HepG2 (cell line): ENCODE measurements around the gene ASIC3. TPM values are rescaled to one million over a fixed set of nuclear protein-coding genes. Genes with fewer than 3 reads are reported as not detected.

Source experiments
- ATAC-seq: fragments of 200-7000 bp; cut with Tn5 transposase; 3 replicates; pipeline ENCODE4 v1.9.1; 2020; ENCODE audit warnings: mild to moderate bottlenecking, moderate library complexity
- BruUV-seq: library from RNA; stranded (reverse); fragments of 400-500 nt; replicated peaks from 2 replicates; lab custom pipeline; 2021; lab: Mats Ljungman, UMichigan
- CTCF ChIA-PET: fragments of 300-600 bp; formaldehyde crosslinking; extraction: SDS; loops from one replicate; lab custom pipeline; 2021; ENCODE audit warnings: low total read pairs, inconsistent platforms, low intra/inter-chr PET ratio; lab: Yijun Ruan, JAX
- POLR2A ChIA-PET: fragments of 350-600 bp; sonication (Branson Sonifier 250); formaldehyde crosslinking; loops from one replicate; lab custom pipeline; 2020; ENCODE audit warnings: antibody characterized with exemption, inconsistent platforms; lab: Yijun Ruan, JAX
- DNase-seq: peaks from one replicate; pipeline ENCODE4 v3.0.0-alpha.2; 2015; ENCODE audit warnings: low spot score
- FAIRE-seq: peaks from 3 replicates; lab custom pipeline; 2011; peaks lifted over from hg19 to GRCh38; lab: Jason Lieb, UNC
- H2AFZ ChIP-seq: one replicate; pipeline ENCODE4 v1.6.1; 2011; ENCODE audit warnings: low read length, inconsistent platforms
- H3K27ac ChIP-seq: fragments of 300-600 bp; 3 replicates; pipeline ENCODE4 v1.8.0; 2011; ENCODE audit warnings: mixed run types, mild to moderate bottlenecking, mixed read lengths, low read length, inconsistent platforms; ENCODE audit not compliant: insufficient read depth; ENCODE audit errors: extremely low read length
- H3K27me3 ChIP-seq, 2 experiments: fragments of 200-600 bp in 1 of 2; 2 replicates in 1 of 2; 3 replicates in 1 of 2; pipeline versions ENCODE4 v1.6.0 to v1.8.0; 2011; ENCODE audit warnings: low read length in 2 of 2, mild to moderate bottlenecking in 2 of 2, moderate library complexity in 2 of 2, inconsistent platforms in 1 of 2; ENCODE audit not compliant: insufficient read depth in 2 of 2, control insufficient read depth in 1 of 2
- H3K36me3 ChIP-seq, 2 experiments: fragments of 200-600 bp in 1 of 2; replicated peaks in 1 of 2; 2 replicates in 1 of 2; 3 replicates in 1 of 2; pipeline versions ENCODE4 v1.5.1 to v1.8.0; 2011; ENCODE audit warnings: low read length in 2 of 2, inconsistent platforms in 1 of 2; ENCODE audit not compliant: insufficient read depth in 2 of 2, control insufficient read depth in 1 of 2
- H3K4me1 ChIP-seq: 2 replicates; pipeline ENCODE4 v1.5.1; 2012; ENCODE audit warnings: low read length, inconsistent platforms; ENCODE audit not compliant: insufficient read depth
- H3K4me2 ChIP-seq: 2 replicates; pipeline ENCODE4 v1.6.0; 2011; ENCODE audit warnings: low read depth, low read length, inconsistent platforms
- H3K4me3 ChIP-seq, 3 experiments: fragments of 200-600 bp in 1 of 3; sonication (generic), shearing (Covaris generic) in 1 of 3; replicated peaks in 1 of 3; 2 replicates each; pipeline ENCODE4 v1.5.1; 2011 to 2016; ENCODE audit warnings: low read length in 3 of 3, inconsistent platforms in 2 of 3, low read depth in 2 of 3, mild to moderate bottlenecking in 2 of 3, control low read depth in 1 of 3, mixed read lengths in 1 of 3; ENCODE audit not compliant: insufficient read depth in 1 of 3
- H3K79me2 ChIP-seq: one replicate; pipeline ENCODE4 v1.6.1; 2011; ENCODE audit warnings: low read length, inconsistent platforms; ENCODE audit not compliant: insufficient read depth
- H3K9ac ChIP-seq: 2 replicates; pipeline ENCODE4 v1.6.0; 2011; ENCODE audit warnings: mild to moderate bottlenecking, low read depth, low read length, inconsistent platforms; ENCODE audit not compliant: insufficient read depth
- H3K9me3 ChIP-seq: 2 replicates; pipeline ENCODE4 v1.5.1; 2012; ENCODE audit warnings: mild to moderate bottlenecking, low read length
- H4K20me1 ChIP-seq: 2 replicates; pipeline ENCODE4 v1.6.0; 2011; ENCODE audit warnings: inconsistent platforms, mild to moderate bottlenecking, low read length, moderate library complexity; ENCODE audit not compliant: insufficient read depth
- ATM ChIP-seq: fragments of 450-650 bp; IDR thresholded peaks from 2 replicates; pipeline ENCODE4 v1.7.1; 2017; ENCODE audit warnings: mild to moderate bottlenecking, borderline replicate concordance
- KLF13 ChIP-seq: sonication (generic); formaldehyde crosslinking; IDR thresholded peaks from 2 replicates; pipeline ENCODE4 v1.4.0; 2020; ENCODE audit warnings: mild to moderate bottlenecking, missing genetic modification reagents
- MED8 ChIP-seq: sonication (generic); formaldehyde crosslinking; IDR thresholded peaks from 2 replicates; pipeline ENCODE4 v1.8.1; 2023; ENCODE audit warnings: mild to moderate bottlenecking, missing genetic modification reagents; ENCODE audit not compliant: insufficient replicate concordance
- MIXL1 ChIP-seq: IDR thresholded peaks from 2 replicates; pipeline ENCODE4 v1.6.1; 2016
- NONO ChIP-seq, 2 experiments: fragments of 450-650 bp in 1 of 2; sonication (generic) in 1 of 2; formaldehyde crosslinking in 1 of 2; IDR thresholded peaks in 1 of 2; conservative IDR thresholded peaks in 1 of 2; 2 replicates each; pipeline versions ENCODE4 v1.6.1 to v1.8.0; 2017 to 2022; ENCODE audit warnings: mild to moderate bottlenecking in 1 of 2, missing genetic modification reagents in 1 of 2, moderate library complexity in 1 of 2
- SP140L ChIP-seq: sonication (generic); formaldehyde crosslinking; IDR thresholded peaks from 2 replicates; pipeline ENCODE4 v1.4.0; 2020; ENCODE audit warnings: missing genetic modification reagents, borderline replicate concordance
- WGBS: methylation state at CpG from one replicate; pipeline ENCODE4 v1.1.6; 2017; ENCODE audit warnings: low lambda C conversion rate; 5-methylcytosine and 5-hydroxymethylcytosine counted together
- in situ Hi-C: cut with HindIII; loops from 2 replicates; pipeline ENCODE4 v1.10.0; 2017; ENCODE audit warnings: low pct_unique_long_range_greater_than_20kb; ENCODE audit not compliant: extremely low pct_ligation_motif_present
- intact Hi-C: fragments of 100-400 bp; cut with micrococcal nuclease; formaldehyde crosslinking; loops from one replicate; pipeline ENCODE4 v1.10.0; 2022; ENCODE audit not compliant: unreplicated experiment
- polyA plus RNA-seq, 8 experiments: library from polyadenylated mRNA; depleted of rRNA in 3 of 8; stranded (reverse) in 7 of 8; unstranded in 1 of 8; fragments of >200 nt; fragmentation: Illumina TruSeq in 4 of 8; extraction: Trizol in 4 of 8; gene quantifications; 2 replicates each; pipeline versions ENCODE4 v1.2.1 to v1.2.3, GENCODE V29; 2011 to 2016; ENCODE audit warnings: low read depth in 4 of 8, missing spikeins in 1 of 8, mixed read lengths in 1 of 8; ENCODE audit not compliant: insufficient read depth in 1 of 8
- total RNA-seq, 5 experiments: library from RNA; depleted of rRNA; stranded (reverse); fragments of >200 nt; fragmentation: Illumina TruSeq; extraction: Trizol; gene quantifications; 2 replicates each; pipeline ENCODE4 v1.2.3, GENCODE V29; 2016; ENCODE audit warnings: low read depth in 1 of 5
- TF ChIP-seq, protein P1 (sequence below): sonication (generic); formaldehyde crosslinking; IDR thresholded peaks from 2 replicates; pipeline ENCODE4 v1.5.1; 2020; ENCODE audit warnings: mild to moderate bottlenecking, missing genetic modification reagents
- TF ChIP-seq, protein P2 (sequence below), 2 experiments: sonication (generic) in 1 of 2; formaldehyde crosslinking in 1 of 2; IDR thresholded peaks; 2 replicates each; pipeline versions ENCODE4 v1.4.0 to v1.6.1; 2016 to 2020; ENCODE audit warnings: borderline replicate concordance in 1 of 2, low read depth in 1 of 2, mild to moderate bottlenecking in 1 of 2, missing genetic modification reagents in 1 of 2

Gene ASIC3
- total and polyA plus RNA-seq, 2 of the 13 experiments (the other 11 are each of a cell fraction or from before 2014, with no cell fraction given): 0.51 TPM; not detected in 1

GRCh38 chr7:151016942-151017341 lies 31.4 kb upstream of the ASIC3 start:
- H3K4me2 ChIP-seq: no peak overlapping the region
- peaks cover 9 to 36% of the 10 kb centered on the region in 2 experiments for H3K27me3 ChIP-seq
- no peak for FAIRE-seq

More at GRCh38 chr7:151016942-151017341, 31.4 kb upstream of the ASIC3 start:
- H3K9ac ChIP-seq: no peak overlapping the region
- no peak for DNase-seq
- POLR2A ChIA-PET: no interaction called here
- TF ChIP-seq SP140L (CRISPR knock-in tag): no peak
- TF ChIP-seq NONO (IDR thresholded peaks at IDR 0.05): no peak
- TF ChIP-seq NONO (CRISPR knock-in tag; conservative IDR thresholded peaks at IDR 0.05): no peak
- TF ChIP-seq MED8 (CRISPR knock-in tag): no peak
- TF ChIP-seq KLF13 (CRISPR knock-in tag): no peak
- TF ChIP-seq, protein P1, sequence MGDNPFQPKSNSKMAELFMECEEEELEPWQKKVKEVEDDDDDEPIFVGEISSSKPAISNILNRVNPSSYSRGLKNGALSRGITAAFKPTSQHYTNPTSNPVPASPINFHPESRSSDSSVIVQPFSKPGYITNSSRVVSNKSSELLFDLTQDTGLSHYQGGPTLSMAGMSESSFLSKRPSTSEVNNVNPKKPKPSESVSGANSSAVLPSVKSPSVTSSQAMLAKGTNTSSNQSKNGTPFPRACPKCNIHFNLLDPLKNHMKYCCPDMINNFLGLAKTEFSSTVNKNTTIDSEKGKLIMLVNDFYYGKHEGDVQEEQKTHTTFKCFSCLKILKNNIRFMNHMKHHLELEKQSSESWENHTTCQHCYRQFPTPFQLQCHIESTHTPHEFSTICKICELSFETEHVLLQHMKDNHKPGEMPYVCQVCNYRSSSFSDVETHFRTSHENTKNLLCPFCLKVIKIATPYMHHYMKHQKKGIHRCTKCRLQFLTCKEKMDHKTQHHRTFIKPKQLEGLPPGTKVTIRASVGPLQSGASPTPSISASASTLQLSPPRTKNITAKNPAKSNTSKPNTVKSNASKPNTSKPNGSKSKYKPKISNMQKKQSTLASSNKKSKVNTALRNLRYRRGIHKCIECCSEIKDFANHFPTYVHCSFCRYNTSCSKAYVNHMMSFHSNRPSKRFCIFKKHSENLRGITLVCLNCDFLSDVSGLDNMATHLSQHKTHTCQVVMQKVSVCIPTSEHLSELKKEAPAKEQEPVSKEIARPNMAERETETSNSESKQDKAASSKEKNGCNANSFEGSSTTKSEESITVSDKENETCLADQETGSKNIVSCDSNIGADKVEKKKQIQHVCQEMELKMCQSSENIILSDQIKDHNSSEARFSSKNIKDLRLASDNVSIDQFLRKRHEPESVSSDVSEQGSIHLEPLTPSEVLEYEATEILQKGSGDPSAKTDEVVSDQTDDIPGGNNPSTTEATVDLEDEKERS: no peak
- TF ChIP-seq, protein P2, sequence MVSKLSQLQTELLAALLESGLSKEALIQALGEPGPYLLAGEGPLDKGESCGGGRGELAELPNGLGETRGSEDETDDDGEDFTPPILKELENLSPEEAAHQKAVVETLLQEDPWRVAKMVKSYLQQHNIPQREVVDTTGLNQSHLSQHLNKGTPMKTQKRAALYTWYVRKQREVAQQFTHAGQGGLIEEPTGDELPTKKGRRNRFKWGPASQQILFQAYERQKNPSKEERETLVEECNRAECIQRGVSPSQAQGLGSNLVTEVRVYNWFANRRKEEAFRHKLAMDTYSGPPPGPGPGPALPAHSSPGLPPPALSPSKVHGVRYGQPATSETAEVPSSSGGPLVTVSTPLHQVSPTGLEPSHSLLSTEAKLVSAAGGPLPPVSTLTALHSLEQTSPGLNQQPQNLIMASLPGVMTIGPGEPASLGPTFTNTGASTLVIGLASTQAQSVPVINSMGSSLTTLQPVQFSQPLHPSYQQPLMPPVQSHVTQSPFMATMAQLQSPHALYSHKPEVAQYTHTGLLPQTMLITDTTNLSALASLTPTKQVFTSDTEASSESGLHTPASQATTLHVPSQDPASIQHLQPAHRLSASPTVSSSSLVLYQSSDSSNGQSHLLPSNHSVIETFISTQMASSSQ (IDR thresholded peaks at IDR 0.05; ENCODE audit: low read depth): no peak
- TF ChIP-seq, protein P2 (CRISPR knock-in tag; IDR thresholded peaks at IDR 0.05; ENCODE audit: borderline replicate concordance): no peak
- TF ChIP-seq ATM: no peak
- TF ChIP-seq MIXL1 (CRISPR knock-in tag): no peak
- H3K4me1 ChIP-seq: peaks cover 56% of the 10 kb centered on the region
- no peaks in the 10 kb centered on the region for H4K20me1 ChIP-seq
- H3K27ac ChIP-seq: no peak overlapping the region
- no peak for ATAC-seq
- H3K9me3 ChIP-seq: no peaks in the 10 kb centered on the region
- H2AFZ ChIP-seq: no peak overlapping the region
- H3K36me3 ChIP-seq: no peaks in the 10 kb centered on the region; a peak in 1 of 5 replicates
- H3K79me2 ChIP-seq: no peaks in the 10 kb centered on the region
- peak overlapping the region in 1 of 3 experiments; percentile 70; a peak in 1 of 6 replicates for H3K4me3 ChIP-seq
- BruUV-seq: no TSS peak
- CTCF ChIA-PET: no interaction called here
- WGBS: 29% methylated on average over 15 of the region's 15 CpGs
- intact Hi-C loops: no loop called here
- in situ Hi-C loops: no loop called here
